ENCODE measurements around the gene EGFLAM.

- TF ChIP-seq CTCF (conservative IDR thresholded peaks at IDR 0.05; ENCODE audit: low read depth, low read length) (no peak), EZH2 (IDR thresholded peaks at IDR 0.05; ENCODE audit: borderline replicate concordance, low read depth, low read length, poor library complexity, severe bottlenecking) (no peak)
Measured at GRCh38 chr5:38445374-38446028, 187.1 kb downstream of the EGFLAM start.
